Endometrium (tissue), 2 donors: ENCODE data around the gene RPIA.
"Not testable (repeated sequence)": the region's sequence is repeated elsewhere in the genome, so short reads cannot be mapped to it uniquely, and the experiment has no call there.

Experiments
- FAIRE-seq: peaks from 2 replicates; lab custom pipeline; 2012; peaks lifted over from hg19 to GRCh38; lab: Jason Lieb, UNC
- donor health status: control.
- donor health status: control.

Gene RPIA

DNA sequence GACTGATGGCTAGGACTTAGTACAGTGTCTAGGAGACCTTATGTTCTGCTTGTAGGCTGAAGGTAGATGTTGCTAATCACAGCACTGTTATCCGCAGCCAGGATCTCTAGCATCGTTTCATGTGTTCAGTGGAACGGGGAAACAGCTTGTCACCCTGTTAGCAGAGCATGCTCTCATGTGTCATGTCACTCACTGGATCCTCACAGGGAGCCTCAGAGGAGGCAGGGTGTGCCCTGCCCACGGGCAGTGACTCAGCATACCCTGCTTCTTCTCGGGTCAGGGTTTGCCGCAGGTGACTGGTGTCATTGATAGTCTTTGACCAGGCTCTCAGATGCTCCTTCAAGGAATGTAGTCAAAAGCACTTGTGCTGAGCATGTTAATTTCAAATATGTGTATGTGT is 44.4 kb downstream of the RPIA start:
- no peak for FAIRE-seq

DNA sequence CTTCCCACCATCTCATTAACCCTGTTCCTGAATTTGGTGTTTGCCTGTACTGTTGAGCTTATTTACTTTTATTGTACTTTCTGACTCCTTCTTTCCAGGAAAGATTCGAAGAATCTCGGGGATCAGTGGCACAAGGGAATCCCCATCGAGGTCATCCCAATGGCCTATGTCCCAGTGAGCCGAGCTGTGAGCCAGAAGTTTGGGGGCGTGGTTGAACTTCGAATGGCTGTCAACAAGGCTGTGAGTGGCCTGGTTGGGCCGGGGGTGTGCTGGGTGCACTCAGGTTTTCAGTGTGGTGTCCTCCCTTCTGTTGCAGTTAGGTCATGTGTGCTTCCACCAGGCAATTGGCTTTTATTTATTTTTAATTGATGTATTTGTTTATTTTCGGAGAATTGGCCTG is 45.0 kb downstream of the RPIA start:
- FAIRE-seq = no peak

DNA sequence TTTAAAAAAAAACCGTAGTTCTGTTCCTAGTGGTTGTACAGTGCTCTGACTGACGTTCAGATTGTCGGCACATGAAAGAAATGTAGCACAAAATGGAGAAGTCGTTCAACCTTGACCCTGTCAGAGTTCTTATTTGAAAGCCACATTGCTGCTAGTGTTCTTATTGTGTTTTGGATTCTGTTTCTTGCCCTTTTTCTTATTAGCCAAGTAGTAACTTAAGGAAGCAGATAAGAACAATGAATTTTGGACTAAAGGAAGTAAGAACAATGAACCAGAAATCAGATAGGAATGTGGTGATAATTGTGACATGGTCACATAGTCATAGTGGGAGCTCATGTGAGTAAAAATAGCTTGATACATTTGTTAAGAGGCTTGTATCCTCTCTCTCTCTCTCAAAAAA is 45.9 kb downstream of the RPIA start:
- no peak for FAIRE-seq

DNA sequence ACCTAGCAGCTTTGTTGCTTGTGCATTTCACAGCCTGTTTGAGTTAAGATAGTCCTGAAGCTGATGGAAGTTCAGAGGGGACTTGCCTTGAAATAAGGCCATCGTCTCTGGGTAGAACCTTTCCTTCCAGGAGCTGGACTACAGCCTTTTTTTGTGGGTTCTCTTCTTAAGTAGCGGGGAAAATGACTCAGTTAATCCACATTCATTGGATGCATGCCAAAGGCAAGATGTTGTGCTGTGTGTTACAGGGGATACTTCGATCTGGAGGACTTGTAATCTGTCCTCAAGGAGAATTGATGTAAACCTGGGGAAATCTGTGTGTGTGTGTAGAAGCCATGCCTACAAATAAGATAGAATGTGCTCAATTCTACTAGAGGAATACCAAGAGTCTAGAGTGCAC is 46.8 kb downstream of the RPIA start:
- FAIRE-seq = no peak

DNA sequence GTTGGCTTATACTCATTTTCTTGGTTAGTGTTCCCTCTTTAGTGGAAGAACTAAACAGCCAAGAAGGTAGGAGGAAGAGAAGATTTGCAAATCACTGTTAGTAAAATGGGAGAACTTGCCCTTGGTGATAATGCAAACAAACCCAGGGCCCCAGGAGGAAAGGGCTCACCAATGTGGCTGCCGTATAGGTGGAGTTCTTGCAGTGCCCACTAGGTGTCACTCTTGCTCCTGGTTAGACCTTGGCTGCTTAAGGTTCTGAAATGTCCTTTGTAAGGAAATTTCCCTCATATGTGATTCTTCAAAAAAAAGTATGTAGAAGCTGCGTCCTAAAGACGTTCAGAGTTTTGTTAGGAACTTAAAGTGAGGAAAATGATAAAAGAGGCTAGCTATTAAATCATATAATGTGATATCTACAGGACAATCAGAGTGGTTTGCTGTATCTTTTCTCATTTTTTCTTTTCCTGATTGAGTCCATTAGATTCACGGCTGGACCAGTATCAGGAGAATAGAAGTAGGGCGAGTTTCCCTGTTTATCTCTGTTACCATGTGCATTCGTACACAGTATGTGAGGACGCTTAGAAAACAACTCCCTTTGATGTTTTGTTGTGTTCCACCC is 48.6 kb downstream of the RPIA start:
- FAIRE-seq = no peak

DNA sequence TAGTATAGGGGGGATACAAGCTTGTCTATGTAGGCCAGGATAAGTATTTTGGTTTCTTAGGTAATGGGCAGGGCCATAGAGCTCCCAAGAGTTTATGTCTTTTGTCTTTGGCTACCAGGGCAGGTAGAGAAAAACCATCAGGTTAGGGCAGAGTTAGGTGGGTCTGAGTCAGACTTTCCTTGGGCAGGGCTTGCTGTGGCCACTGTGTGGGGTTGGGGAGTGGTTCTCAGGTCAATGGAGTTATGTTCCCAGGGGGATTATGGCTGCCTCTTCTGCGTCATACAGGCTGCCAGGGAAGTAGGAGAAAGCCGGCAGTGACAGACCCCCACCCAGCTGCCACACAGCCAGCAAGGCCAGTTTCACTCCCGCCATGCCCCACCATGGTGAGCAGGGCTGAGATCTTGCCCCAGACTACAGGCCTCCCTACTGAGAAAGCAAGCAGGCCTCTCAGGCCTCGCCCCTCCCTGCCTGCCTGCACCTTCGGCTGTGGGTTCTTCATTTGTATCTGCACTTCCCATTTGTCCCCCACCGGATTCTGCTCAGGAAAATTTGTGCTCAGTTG is 55.5 kb downstream of the RPIA start:
- FAIRE-seq = no peak

DNA sequence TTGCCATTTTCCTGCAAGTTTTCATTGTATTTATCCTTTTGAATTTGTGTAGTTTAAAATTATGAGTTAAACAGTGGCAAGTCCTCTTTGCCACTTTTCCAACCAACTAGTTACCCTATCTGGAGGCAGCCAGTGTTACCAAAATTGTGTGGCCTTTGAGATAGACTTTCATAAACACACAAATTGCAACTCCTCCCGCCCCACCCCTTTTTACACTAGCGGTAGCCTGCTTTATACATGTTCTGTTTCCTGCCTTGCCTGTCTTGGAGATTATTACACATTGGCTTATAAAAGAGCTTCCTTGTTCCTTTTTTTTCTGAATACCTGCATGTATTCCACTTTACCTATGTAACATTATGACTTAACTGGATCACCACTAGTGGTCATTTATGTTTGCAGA is 56.5 kb downstream of the RPIA start:
- no peak for FAIRE-seq

DNA sequence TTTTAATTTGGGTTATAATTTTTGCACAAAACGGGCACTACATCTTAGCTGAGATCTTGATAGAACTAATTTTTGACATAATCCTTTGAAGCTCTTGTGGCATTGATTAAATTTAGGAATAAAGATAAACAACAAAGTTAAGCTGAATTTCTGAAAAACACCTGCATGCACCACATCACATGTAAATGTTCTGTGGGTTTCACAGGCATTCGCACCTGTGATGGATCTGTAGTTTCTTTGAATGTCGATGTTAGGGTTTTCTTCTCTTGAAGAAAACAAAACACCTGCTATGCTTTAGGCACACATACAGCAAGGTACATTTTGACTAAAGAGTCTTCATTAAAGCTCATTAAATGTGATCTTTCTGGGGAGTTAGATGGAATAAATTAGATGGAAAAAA is 60.3 kb downstream of the RPIA start:
- FAIRE-seq = no peak

DNA sequence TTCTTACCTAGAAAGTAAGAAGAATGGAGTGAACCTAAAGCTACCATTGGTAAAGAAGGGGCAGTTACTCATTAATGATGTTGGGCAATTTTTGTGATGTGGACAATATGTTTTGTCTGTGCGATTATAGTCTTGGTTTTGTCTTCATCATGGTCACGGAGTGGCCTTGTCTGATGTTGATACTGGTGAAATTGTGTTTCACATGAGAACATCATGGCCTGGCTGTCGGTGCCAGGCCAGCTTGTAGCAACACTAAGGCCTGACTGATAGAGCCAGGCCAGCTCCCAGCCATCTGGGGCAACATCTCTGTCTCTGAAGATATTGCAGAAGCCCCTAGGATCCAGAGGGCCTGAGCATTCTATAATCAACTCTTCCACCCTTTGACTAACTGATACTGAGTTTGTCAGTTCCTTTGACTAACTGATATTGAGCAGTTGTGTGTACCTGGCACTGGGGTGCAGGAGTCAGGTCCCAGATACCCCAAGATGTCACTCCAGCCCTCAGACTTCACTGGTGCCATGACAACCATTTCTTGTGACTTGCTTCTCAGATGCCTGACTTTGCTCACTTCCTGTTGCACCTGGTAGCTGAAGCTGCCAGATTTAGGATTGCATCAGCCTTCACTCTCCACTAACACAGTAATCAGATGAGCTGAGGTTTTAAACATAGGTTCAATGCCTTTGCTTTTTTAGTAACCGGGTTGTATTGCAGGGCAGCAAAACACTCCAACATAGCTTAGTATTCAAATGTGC is 62.5 kb downstream of the RPIA start:
- FAIRE-seq = no peak

DNA sequence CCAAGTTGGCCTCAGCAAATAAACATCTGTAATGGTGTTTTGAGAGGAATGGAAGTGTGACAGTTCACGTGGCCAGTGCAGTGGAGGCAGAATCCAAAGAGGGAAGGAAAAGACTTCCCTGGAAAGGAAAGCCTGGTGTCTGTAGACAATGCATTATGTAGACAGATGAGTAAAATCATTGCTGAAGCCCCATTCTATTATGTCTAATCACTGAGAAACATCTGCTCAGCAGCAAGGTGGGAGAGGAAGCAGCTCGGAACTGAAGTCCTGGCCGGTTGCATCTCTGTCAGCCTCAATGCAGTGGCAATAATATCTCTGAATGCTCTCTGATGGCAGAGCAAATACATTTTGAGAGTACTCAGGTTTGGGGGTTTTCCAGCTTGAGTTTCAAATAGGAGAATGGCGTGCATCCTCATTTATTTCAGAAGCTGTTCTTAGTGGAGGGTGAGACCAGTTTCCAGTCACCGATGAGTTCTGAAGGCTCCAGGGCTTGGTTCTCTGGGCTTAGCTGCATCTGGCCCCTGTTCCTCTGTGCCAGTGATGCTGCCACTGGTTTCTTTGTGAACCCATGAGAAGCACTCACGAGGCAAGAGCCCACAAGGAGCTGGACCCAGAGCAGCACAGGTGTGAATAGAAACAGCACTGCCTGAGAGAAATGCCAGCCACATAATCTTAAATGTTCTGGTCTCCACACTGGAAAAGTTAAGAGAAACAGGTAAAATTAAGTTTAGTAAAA is 63.3 kb downstream of the RPIA start:
- FAIRE-seq = no peak

DNA sequence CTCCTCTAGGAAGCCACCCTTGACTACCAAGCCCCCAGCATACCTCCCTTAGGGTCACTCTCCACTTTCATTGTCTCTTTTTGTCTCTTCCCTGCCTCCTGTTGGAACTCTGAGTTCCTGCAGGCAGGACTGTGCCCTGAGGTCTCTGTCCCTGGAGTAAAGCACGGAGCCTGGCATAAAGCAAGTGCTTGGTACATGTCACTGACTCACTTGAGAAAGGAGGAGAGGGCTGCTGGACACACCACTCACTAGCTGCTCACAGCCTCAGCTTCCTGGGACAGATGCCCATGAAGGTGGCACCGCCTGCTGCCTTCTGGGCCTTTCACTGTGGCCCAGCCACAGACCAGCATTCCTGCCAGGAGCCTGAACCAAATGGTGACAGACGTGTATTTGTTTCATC is 64.4 kb downstream of the RPIA start:
- FAIRE-seq = no peak

DNA sequence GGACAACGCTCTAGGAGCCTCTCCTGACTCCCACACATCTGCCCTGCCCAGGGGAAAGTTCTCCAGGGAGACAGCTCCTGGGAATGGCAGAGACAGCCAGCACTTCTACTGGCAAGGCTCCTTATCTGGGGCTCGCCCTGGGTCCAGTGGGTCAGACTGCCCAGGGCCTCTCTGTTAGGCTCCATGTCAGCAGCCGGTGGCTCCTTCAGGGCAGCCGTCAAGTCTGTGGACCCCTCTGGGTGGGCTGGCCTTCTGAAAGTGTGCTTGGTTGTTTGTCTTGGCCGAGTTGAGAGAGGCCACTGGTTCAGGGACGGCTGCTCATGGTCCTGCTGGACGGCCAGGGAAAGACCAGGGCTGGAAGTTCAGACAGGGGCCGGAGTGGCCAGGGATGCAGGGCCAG is 65.6 kb downstream of the RPIA start:
- FAIRE-seq = no peak

DNA sequence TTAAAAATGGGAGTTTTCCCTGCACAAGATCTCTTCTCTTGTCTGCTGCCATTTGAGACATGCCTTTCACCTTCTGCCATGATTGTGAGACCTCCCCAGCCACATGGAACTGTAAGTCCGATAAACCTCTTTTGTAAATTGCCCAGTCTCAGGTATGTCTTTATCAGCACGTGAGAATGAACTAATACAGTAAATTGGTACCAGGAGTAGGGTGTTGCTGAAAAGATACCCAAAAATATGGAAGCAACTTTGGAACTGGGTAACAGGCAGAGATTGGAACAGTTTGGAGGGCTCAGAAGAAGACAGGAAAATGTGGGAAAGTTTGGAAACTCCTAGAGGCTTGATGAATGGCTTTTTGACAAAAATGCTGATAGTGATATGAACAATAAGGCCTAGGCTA is 67.2 kb downstream of the RPIA start:
- not testable (repeated sequence) for FAIRE-seq

DNA sequence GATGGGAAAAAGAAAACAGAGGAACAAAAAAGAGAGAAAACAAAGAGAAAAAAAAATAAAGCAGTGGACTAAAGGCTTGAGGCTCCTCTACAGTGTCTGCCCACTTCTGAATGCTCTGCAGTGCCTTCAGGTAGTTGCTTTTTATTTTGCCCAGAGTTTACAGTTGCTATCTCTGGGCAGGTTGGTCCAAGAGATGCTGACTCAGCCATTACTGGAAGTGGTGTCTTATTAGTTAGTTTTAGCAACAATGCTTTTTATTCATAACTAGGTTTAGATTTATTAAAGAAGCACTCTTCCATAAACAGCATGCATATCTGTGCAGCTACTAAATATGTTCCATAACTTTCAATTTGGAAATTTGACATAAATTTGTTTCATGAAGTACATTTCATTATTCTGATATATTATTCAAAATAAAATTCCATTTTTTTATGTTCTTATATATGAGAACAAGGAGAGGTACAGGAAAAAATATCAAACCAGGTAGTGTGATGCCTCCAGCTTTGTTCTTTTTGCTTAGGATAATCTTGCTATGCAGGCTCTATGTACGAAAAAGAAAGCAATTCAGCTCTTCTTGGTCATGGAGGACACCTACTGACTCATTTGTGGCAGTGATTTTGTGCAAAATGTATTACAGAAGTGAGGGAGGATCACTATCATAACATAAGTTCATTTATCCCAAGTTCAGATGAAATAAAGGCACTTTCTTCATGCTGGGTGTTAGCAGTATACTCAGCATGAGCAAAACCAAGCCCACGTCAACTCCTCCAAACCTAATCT is 69.5 kb downstream of the RPIA start:
- FAIRE-seq = no peak

DNA sequence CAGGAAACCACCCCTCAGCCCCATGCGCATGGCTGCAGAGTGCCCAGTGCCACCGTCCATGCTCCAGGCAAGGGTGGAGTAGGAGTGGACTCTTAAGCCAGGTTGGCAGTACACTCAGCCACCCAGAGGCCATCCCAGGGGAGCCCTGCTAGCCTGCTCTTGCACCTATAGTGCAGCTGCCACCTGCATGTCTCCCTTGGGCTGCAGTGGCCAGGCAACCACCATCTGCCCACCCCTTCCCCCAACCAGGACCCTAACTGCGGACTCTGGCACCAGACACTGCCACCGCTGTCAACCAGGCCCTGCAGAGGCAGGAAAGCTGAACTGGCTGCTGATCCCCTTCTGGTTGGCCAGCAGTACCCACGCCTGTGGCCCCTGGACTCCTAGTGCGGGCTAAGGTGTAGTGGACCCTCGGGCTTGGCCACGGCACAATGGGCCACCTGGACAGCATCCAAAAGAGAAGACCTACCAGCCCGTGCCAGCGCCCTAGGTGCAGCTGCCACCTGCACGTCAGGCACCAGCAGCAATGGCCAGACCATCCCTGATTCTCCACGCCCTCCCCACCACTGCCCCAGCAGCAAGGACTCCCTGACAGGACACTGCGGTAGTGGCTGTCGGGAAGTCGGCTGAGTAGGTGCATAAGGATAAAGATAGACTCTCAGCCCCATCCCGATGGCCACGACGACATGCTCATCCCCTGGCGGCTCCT is 72.8 kb downstream of the RPIA start:
- no peak for FAIRE-seq

DNA sequence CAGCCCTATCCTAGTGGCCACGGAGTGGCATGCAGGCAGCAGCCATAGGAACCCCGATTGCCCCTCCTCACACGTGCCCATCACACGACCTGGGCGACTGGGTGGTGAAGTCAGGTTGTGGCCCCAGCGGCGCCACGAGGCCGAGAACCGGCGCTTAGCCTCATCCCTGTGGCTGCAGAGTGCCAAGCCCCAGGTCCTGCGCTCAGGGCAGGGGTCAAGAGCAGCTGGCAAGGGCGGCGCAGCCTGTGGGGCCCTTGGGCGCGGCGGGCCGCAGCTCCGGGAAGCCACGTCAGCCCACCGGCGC is 73.3 kb downstream of the RPIA start:
- FAIRE-seq = no peak

DNA sequence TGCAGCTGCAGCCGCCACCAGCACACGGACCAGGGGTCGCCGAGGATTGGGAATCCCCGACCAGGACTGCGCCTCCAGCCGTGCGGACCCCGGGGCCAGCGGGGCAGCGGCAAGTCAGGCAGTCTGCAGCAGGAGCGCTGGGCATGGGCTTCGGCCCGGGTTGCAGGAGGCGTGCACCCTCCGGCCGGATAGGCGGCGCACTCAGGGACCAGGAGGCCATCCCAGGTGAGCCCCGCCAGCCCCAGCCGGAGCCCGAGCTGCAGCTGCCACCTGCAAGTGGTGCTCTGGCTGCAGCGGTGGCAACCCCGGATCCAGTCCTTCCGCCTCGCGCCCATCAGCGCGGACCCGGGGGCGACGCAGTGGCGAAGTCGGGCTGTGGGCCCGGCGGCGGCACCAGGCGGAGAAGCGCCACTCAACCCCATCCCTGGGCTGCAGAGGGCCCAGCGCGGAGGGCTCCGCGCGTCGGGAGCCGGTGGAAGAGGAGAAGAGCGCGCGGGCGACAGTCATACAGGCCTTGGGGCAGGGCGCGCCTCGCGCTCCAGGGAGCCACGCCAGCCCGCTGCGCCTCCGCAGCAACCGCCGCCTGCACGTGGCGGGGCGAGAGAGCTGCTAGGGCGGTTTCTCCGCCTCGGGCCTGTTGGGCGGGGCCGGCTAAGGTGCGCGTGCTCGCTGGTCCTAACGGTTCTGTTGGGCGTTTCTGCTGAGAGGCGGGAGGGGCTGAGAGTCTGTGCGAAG is 73.8 kb downstream of the RPIA start:
- FAIRE-seq = no peak

DNA sequence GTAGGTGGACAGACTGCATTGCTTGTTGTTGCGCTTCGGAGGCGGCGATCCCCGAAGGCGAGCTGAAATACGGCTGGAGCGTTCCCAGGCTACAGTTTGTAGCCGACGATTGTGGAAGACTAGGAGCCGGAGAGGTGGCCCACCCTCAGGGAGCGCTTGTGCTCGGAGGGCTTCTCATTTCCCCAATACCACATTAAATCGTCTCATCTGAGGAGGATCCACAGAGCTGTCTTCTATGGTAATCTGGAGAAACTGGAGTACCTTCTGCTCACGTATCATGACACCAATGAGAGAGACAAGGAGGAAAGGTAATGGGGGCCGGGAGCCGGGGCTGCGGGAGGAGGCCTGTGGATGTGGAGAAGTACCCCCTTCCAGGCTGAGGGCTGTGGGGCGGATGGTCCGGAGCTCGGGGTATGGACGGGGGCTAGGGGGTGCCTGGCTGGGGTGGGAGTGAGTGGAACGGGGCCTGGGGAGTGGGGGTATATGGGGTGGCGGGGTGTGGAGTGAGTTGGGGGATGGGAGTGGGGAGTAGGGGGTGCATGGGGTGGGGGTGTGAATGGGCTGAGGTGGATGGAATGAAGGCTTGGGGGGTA is 74.5 kb downstream of the RPIA start:
- FAIRE-seq = not testable (repeated sequence)

DNA sequence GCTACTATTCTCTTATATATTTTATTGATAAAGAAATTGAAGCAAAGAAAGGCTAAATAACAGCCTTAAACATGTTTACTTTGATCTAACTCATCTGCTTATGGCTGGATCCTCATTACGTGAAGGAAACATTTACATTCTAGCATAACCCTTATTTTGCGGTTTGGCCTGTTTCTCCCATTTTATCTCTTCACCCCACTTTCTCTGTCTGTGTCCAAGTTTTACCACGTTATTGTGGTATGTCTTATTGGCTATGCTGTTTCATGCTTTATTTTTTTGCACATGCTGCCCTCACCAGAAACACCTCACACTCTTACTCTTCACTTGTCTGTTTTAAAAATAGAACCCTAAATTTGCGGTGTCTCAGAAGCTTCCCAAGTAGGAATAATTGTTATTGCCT is 78.5 kb downstream of the RPIA start:
- FAIRE-seq = no peak

DNA sequence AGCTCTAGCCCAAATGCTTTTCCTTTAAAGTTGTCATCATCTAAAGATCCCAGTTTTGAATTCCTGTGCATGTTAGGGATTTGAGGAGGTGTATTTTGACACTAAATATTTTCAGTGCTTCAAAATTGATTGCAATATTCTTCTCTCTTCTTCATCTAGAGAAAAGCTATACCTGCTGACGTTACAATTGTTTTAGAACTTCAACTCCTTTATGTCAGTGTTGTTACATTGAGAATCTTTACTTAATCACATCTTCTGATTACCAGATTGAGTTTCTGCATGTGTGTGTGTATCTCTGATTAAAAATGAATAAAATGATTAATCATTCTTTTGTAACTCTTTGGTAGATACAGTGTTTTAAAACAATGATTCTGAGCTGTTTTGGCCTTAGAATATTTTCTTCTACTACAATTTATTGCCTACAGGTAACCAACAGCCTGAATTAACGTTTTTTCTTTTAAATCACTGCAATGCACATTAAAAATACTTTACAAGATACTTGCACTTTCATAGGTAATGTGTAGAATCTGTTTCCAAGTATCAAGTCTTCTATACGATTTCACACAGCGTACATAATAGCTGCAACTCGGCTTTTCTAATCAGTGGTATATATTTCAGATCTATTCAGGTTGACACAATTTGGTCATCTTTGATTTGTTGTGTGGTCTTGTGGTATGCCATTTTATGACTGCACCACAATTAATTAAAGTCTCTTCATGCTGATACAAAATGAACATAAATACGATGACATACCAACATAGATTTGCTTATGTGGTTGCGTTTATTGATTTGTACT is 82.0 kb downstream of the RPIA start:
- not testable (repeated sequence) for FAIRE-seq
